ENCODE results near the gene TMEM207. TPM values are rescaled to one million over a fixed set of nuclear protein-coding genes. Genes with fewer than 3 reads are reported as not detected.

TMEM207 gene
- total and polyA plus RNA-seq, 8 donors, result 0.14 to 0.37 (median 0.23) TPM; not detected in 2

DNA sequence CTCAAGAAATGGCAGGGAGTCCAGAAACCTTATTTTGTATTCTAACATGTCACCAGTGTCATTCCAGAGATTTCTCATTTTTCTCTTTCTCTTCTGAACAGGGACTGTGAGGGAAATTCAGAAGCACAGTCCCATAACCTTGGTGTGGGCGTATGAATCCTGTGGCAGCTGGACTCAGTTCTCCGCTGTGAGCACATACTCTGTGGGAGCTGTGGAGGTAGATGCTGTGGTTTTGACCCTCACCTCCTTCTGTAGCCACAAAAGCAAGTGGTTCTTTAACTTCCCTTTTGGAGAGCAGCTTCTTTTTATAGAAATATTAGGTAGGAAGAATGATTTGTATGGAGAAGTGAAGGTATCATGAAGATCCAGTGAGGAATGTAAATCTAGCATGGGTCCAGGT is 13.4 kb downstream of the TMEM207 start:
- no peak for DNase-seq
- Histone ChIP-seq H3K36me3 (no peaks in the 10 kb centered on the region), H3K4me3 (no peak overlapping the region), H3K27ac (no peak overlapping the region), H3K4me1 (no peaks in the 10 kb centered on the region), H3K27me3 (no peaks in the 10 kb centered on the region), H3K9me3 (no peaks in the 10 kb centered on the region)
- intact Hi-C loops (cut with DNase I), result no loop called here
- ATAC-seq, result no peak
- TF ChIP-seq, protein P1, sequence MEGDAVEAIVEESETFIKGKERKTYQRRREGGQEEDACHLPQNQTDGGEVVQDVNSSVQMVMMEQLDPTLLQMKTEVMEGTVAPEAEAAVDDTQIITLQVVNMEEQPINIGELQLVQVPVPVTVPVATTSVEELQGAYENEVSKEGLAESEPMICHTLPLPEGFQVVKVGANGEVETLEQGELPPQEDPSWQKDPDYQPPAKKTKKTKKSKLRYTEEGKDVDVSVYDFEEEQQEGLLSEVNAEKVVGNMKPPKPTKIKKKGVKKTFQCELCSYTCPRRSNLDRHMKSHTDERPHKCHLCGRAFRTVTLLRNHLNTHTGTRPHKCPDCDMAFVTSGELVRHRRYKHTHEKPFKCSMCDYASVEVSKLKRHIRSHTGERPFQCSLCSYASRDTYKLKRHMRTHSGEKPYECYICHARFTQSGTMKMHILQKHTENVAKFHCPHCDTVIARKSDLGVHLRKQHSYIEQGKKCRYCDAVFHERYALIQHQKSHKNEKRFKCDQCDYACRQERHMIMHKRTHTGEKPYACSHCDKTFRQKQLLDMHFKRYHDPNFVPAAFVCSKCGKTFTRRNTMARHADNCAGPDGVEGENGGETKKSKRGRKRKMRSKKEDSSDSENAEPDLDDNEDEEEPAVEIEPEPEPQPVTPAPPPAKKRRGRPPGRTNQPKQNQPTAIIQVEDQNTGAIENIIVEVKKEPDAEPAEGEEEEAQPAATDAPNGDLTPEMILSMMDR (IDR thresholded peaks at IDR 0.05), result no peak

DNA sequence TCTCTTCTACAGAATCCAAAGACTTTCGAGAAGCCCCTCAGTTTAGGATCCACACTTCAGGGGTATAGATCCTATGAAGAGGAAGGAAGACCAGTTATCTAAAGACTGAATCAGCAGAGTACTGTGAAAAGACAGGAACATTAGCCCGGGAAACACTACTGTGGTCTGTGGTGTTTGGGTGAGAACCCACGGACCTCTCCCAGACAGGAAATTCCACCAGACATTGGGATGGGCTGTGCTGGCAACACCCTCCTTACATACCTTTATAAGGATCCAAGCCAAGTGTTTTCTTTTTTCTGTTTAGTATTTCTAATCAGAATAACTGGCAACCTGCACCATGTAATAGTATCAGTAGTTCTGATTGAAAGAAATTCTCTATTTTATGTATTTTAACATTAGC is 14.1 kb downstream of the TMEM207 start:
- no peaks in the 10 kb centered on the region for H3K36me3 ChIP-seq
- H3K27ac ChIP-seq, result no peak overlapping the region
- TF ChIP-seq, protein P1 (IDR thresholded peaks at IDR 0.05), result no peak
- ATAC-seq (no peak), DNase-seq (no peak)
- no peaks in the 10 kb centered on the region for H3K4me1 ChIP-seq
- H3K27me3 ChIP-seq, result no peaks in the 10 kb centered on the region
- H3K4me3 ChIP-seq, result no peak overlapping the region
- no peaks in the 10 kb centered on the region for H3K9me3 ChIP-seq
- intact Hi-C loops (cut with DNase I), result no loop called here

DNA sequence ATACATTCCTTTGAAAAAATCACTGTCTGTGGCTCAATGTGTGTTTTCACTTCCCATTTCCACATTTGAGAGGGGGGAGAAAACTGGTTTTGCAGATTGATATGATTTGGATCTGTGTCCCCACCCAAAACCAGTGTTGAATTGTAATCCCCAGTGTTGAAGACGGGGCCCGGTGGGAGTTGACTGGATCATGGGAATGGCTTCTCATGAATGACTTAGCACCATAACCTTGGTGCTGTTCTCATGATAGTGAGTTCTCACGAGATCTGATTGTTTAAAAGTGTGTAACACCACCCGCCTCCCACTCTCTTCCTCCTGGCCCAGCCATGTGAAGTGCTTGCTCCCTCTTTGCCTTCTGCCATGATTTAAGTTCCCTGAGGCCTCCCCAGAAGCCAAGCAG is 16.1 kb downstream of the TMEM207 start:
- no peak overlapping the region for H3K27ac ChIP-seq
- no peaks in the 10 kb centered on the region for H3K27me3 ChIP-seq
- H3K36me3 ChIP-seq, result no peaks in the 10 kb centered on the region
- no peaks in the 10 kb centered on the region for H3K9me3 ChIP-seq
- intact Hi-C loops (cut with DNase I), result no loop called here
- no peaks in the 10 kb centered on the region for H3K4me1 ChIP-seq
- TF ChIP-seq, protein P1 (IDR thresholded peaks at IDR 0.05), result no peak
- no peak for ATAC-seq
- no peak for DNase-seq
- H3K4me3 ChIP-seq, result no peak overlapping the region

DNA sequence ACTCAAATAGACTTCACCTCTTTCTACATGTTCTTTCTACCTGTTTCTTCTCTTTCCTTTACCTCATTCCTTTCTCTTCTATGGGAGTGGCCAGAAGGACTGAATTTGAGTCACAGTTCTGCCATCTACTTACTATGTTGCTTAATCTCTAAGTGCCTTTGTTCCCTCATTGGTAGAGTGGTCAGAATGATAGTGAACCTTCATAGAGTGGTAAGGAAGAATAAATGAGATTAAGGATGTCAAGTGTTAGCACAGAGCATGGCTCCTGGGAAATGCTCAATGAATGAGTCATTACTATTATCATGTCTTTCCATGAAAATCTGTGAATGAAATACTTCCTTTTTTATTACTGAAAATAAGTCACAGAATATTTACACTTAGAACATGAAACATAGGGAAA is 17.5 kb downstream of the TMEM207 start:
- H3K27me3 ChIP-seq, result no peaks in the 10 kb centered on the region
- no peak overlapping the region for H3K4me3 ChIP-seq
- H3K4me1 ChIP-seq, result no peaks in the 10 kb centered on the region
- no peaks in the 10 kb centered on the region for H3K9me3 ChIP-seq
- intact Hi-C loops (cut with DNase I), result no loop called here
- TF ChIP-seq, protein P1 (IDR thresholded peaks at IDR 0.05), result no peak
- ATAC-seq (peak; percentile 53), DNase-seq (no peak)
- H3K27ac ChIP-seq, result no peak overlapping the region
- no peaks in the 10 kb centered on the region for H3K36me3 ChIP-seq

DNA sequence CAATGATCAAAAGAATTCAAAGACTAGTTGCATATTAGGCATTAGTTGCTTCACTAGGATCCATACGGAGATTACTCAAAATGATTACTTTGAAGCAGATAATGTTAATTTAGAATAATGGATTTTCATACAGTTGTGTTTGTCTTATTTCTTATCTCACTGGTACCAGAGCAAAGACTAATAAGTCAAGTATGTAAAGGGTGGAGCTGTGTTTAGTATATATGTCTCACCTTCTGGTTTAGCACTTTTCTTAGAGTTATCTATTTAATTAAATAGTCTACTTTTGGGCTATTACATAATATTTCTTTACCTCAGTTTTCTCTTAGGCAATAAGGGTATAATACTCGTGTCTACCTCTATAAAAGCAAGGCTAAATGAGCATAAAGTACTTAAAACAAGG is 18.8 kb downstream of the TMEM207 start:
- DNase-seq (no peak), ATAC-seq (no peak)
- Histone ChIP-seq H3K27me3 (no peaks in the 10 kb centered on the region), H3K4me3 (no peak overlapping the region), H3K4me1 (no peaks in the 10 kb centered on the region), H3K9me3 (no peaks in the 10 kb centered on the region), H3K36me3 (no peaks in the 10 kb centered on the region), H3K27ac (no peak overlapping the region)
- intact Hi-C loops (cut with DNase I), result no loop called here
- TF ChIP-seq, protein P1 (IDR thresholded peaks at IDR 0.05), result no peak

Measured in left lung (tissue), 10 donors.